ENCODE measurements around the gene SYNM. TPM values are rescaled to one million over a fixed set of nuclear protein-coding genes. Genes with fewer than 3 reads are reported as not detected.

Gene SYNM
- total and polyA plus RNA-seq, 2 of the 8 experiments (the other 6 are each of a cell fraction or from before 2014, with no cell fraction given) = 0.89 to 2.0 TPM

DNA sequence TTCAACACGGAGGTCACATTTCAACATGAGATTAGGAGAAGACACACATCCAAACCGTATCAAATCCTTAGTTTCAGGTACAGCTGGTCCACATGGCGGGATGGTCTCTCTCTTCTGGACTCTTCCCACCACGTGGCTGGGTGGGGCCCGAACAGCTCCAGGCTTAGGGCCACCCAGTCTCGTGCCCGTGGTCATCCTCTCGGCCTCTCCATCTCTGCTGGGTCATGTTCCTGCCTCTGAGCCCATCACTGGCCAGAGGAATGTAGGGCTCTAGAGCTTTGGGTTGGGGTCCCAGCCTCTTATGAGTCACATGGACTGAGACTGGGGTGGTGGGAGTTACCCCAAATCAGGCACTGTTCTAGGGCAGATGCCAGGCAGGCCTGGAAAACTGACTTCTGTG lies 12.2 kb downstream of the SYNM start (continued):
- TF ChIP-seq CTCF (IDR thresholded peaks at IDR 0.05; ENCODE audit: control extremely low read depth in 1 of 3, insufficient read depth in 1 of 3, low read depth in 1 of 3, low read length in 3 of 3) (no peak), FOSL1 (IDR thresholded peaks at IDR 0.05; ENCODE audit: insufficient read depth, low read depth, low read length) (no peak), POU5F1 (IDR thresholded peaks at IDR 0.05; ENCODE audit: low read depth, low read length) (no peak), YY1 (IDR thresholded peaks at IDR 0.05; ENCODE audit: low read depth, low read length) (no peak)
- TF ChIP-seq, protein P1, sequence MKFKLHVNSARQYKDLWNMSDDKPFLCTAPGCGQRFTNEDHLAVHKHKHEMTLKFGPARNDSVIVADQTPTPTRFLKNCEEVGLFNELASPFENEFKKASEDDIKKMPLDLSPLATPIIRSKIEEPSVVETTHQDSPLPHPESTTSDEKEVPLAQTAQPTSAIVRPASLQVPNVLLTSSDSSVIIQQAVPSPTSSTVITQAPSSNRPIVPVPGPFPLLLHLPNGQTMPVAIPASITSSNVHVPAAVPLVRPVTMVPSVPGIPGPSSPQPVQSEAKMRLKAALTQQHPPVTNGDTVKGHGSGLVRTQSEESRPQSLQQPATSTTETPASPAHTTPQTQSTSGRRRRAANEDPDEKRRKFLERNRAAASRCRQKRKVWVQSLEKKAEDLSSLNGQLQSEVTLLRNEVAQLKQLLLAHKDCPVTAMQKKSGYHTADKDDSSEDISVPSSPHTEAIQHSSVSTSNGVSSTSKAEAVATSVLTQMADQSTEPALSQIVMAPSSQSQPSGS (IDR thresholded peaks at IDR 0.05; ENCODE audit: low read length) = no peak
